ENCODE measurements around the gene CFAP210.

The CFAP210 gene

DNA sequence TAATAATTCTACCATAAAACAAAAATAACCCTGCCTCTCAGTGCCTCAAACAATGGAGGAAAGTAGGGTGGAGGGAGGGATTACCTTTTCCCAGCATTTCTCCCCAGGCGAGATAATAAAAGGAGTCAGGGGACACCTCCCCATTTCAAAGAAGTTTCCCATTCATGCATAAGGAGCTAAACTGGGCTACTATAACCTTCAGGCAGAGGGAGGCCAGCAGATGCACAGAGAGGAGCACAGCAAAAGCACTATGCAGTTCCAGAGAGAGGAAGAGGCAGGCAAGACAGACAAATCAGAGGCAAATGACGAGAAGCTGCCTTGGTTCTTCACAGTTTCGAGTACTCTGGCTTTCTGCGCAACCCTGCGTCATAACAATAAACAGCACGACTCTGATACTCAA lies 17.4 kb downstream of the CFAP210 start:
- no peak for DNase-seq

DNA sequence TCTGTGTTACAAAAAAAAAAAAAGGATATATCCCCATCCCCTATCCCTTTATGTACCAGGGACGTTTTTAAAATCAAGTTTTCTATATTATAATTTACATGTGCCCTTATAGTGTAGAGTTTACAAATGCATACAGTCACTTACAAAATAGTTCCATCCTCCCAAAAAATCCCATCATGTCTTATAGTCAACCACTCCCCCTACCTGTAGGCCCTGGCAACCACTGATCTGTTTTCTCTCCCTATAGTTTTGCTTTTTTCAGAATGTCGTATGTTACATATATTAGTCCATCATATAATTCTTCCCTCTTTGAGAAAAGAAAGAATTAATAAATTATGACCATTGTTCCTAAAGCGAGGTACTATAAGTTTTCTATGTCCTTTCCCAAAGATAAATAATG lies 17.8 kb downstream of the CFAP210 start:
- DNase-seq: no peak

GRCh38 chr2:169673921-169674320 lies 20.3 kb downstream of the CFAP210 start:
- no peak for DNase-seq

GRCh38 chr2:169673106-169673505 lies 21.1 kb downstream of the CFAP210 start:
- no peak for DNase-seq

- no peak for DNase-seq
Observed at GRCh38 chr2:169672406-169672805, 21.8 kb downstream of the CFAP210 start.

- DNase-seq: no peak
Observed at GRCh38 chr2:169670937-169671336, 23.3 kb downstream of the CFAP210 start.

DNA sequence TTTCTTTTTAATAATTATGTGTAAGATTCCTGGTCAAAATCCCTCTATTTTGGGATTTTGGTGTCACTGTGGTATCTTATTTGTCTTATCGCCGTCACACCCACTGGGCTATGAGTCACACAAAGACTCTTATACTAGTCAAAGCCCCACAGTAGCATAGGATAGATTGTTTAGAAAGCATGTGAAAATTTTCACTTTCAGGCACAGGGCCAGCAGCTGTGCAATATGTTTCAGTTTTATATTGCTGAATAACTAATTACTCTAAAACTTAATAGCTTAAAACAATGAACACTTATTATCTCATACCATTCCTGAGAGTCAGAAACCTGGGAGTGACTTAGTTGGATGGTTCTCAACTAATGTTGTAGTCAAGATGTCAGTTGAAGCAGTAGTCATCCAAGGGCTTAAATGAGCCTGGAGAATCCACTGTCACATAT lies 24.0 kb downstream of the CFAP210 start:
- no peak for DNase-seq

DNA sequence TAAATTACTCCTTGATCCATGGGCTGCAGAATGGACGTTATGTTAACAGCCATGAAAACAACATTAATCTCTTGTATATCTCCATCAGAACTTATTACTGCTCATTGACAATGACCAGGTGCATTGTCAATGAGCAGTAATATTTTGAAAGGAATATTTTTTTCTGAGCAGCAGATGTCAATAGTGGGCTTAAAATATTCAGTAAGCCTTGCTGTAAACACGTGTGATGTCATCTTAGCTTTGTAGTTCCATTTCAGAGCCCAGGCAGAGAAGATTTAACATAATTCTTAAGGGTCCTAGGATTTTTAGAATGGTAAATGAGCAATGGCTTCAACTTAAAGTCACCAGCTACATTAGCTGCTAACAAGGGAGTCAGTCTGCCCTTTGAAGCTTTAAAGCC lies 26.6 kb downstream of the CFAP210 start:
- DNase-seq: no peak

DNA sequence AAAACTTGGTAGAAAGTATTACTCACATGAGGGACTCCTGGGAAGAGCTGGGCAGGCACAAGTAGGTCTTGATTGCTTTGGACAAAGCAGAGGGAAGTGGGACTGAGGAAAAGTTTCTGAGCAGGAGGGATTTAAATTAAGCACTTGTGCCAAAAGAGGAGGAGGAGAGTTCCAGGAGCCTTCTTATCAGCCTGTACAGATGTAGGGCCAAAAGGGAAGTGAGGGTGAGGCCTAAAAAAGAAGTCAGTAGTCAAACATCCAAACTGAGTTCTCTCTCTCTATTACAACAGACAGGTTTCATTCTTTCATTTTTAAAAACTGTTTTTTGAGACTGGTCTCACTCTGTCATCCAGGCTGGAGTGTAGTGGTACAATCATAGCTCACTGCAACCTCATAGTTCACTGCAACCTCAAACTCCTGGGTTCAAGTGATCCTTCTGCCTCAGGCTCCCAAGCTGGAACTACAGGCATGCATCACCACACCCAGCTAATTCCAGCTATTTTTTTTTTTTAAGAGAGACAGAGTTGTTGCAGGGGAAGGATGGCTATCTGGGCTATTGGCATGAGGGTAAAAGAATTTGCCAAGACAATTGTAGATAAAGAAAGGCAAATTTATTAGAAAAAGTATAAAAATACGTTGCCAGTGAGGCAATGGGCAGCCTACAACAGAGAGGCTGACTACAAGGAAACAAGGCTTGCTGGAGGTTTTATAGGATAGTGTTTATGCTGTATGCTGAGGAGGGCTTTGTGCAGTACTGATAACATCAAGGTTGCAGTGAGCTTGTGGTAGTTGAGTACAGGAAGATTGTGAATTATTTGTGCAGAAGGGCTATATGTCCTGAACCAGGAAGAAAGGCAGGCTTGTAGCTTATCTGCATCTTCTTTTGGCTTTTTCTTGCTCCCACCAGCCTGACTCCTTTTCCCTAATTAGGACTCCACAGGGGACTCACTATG lies 29.0 kb downstream of the CFAP210 start:
- DNase-seq: no peak

DNA sequence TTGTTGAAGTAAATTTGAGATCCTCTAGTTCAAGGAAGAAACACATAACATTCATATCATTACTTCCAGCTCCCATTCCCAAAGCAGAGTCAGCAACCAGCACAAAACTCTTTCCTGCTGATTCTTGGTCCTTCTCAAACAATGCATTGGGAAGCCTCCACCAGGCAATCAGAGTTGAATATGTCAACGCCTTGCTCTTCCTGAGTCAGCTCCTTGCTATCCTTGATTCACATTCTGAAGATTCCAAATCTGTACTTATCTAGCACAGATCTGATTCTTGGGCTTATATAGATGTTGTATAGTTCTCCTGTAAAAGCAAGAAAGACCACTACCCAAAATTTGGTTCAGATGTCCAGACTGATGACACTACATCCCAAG lies 29.6 kb downstream of the CFAP210 start:
- no peak for DNase-seq

DNA sequence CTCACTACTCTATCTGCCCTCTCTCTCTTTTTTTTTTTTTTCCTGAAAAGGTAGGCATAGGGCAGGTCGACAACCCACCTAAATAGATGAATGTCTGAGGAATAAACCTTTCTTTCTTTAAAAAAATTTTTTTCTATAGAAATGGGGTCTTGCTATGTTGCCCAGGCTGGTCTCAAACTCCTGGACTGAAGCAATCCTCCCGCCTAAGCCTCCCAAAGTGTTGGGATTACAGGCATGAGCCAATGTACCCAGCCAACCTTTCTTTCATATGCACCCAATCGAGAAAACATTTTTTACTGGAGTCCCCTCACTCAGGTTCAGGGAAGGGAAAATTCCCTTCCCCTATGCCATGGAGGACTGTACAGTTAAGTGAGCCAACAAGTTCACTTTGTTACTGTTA lies 31.0 kb downstream of the CFAP210 start:
- no peak for DNase-seq

GRCh38 chr2:169662744-169663143 lies 31.5 kb downstream of the CFAP210 start:
- DNase-seq: no peak

GRCh38 chr2:169661265-169661664 lies 32.9 kb downstream of the CFAP210 start:
- no peak for DNase-seq

- no peak for DNase-seq
Observed at GRCh38 chr2:169659320-169659719, 34.9 kb downstream of the CFAP210 start.

- no peak for DNase-seq
Observed at GRCh38 chr2:169658877-169659276, 35.3 kb downstream of the CFAP210 start.

DNA sequence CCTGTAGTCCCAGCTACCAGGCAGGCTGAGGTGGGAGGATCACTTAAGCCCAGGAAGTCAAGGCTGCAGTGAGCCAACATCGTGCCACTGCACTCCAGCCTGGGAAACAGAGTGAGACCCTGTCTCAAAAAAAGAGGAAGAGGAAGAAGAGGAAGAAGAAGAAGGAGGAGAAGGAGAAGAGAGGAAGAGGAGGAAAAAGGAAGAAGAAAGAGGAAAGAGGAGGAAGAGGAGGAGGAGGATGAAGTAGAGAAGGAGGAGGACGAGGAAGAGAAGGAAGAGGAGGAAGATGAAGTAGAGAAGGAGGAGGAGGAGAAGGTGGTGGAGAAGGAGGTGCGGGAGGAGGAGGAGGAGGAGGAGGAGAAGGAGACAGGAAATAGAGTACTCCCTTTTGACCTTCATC lies 38.0 kb downstream of the CFAP210 start:
- DNase-seq: no peak

GRCh38 chr2:169653636-169654035 lies 40.6 kb downstream of the CFAP210 start:
- DNase-seq: no peak

GRCh38 chr2:169649278-169649677 lies 44.9 kb downstream of the CFAP210 start:
- no peak for DNase-seq

- DNase-seq: no peak
Observed at GRCh38 chr2:169647496-169647895, 46.7 kb downstream of the CFAP210 start.

DNA sequence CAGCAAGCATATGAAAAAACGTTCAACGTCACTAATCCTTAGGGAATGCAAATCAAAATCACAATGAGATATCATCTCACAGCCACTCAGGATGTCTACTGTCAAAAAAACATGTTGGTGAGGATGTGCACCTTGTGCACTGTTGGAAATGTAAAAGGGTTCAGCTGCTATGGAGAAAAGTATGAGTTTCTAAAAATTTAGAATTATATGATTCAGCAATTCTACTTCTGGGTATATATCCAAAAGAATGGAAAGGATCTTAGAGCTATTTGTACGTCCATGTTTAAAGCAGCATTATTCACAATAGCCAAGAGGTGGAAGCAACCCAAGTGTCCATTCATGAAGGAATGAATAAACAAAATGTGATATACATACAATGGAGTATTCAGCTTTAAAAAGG lies 50.0 kb downstream of the CFAP210 start:
- no peak for DNase-seq

DNA sequence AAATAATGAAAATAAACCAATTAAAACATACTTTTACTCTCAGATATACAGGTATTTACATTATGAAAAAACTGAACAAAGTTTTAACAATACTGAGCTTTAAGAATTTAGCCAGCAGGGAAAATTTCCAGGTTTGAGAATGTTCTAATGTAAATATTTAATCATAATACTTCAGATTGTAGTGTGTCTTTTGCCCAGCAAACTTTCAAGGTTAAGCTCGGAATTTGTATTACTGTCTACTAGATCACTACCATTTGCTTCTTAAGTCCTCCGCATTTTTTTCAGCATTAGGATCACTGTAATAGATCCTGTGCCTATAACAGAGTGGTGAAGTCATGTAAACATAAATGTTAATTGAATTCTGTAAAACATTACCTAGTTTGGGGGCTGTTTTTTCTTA lies 52.7 kb downstream of the CFAP210 start:
- DNase-seq: no peak

GRCh38 chr2:169640104-169640503 lies 54.1 kb downstream of the CFAP210 start:
- no peak for DNase-seq

GRCh38 chr2:169637620-169638019 lies 56.6 kb downstream of the CFAP210 start:
- no peak for DNase-seq
